Thoracic aorta (tissue), 2 donors: ENCODE data around the gene FUT8. TPM values are rescaled to one million over a fixed set of nuclear protein-coding genes. Genes with fewer than 3 reads are reported as not detected.

Experiments
- ATAC-seq: fragments of 150-250 bp; one replicate; pipeline ENCODE4 v1.8.0; 2017; ENCODE audit warnings: low read depth; ENCODE audit not compliant: insufficient number of reproducible peaks, low FRiP score
- DNase-seq: peaks from one replicate; pipeline ENCODE4 v3.0.0-alpha.2; 2020; ENCODE audit warnings: low spot score
- H3K27ac ChIP-seq, 2 donors: fragments of 200-600 bp; sonication (generic); 1 replicate in 1 of 2; 2 replicates in 1 of 2; pipeline ENCODE4 v1.5.1; 2016; ENCODE audit warnings: mild to moderate bottlenecking in 2 of 2, moderate library complexity in 2 of 2
- H3K27me3 ChIP-seq: fragments of 200-600 bp; sonication (generic); replicated peaks from 2 replicates; pipeline ENCODE4 v1.6.0; 2016; ENCODE audit warnings: mild to moderate bottlenecking; ENCODE audit not compliant: insufficient read depth
- H3K36me3 ChIP-seq: fragments of 200-600 bp; sonication (generic); one replicate; pipeline ENCODE4 v1.5.1; 2016
- H3K4me1 ChIP-seq, 2 donors: fragments of 200-600 bp; sonication (generic); 1 replicate in 1 of 2; 2 replicates in 1 of 2; pipeline versions ENCODE4 v1.5.1 to v1.6.0; 2016; ENCODE audit warnings: low read depth in 2 of 2, mild to moderate bottlenecking in 1 of 2; ENCODE audit not compliant: control insufficient read depth in 1 of 2
- H3K4me3 ChIP-seq: fragments of 200-600 bp; sonication (generic); 2 replicates; pipeline ENCODE4 v1.5.1; 2016; ENCODE audit warnings: mild to moderate bottlenecking
- H3K9me3 ChIP-seq: fragments of 200-600 bp; sonication (generic); 2 replicates; pipeline ENCODE4 v1.5.1; 2016
- total RNA-seq, 2 donors: library from RNA; depleted of rRNA; stranded (reverse); fragments of >200 nt; gene quantifications; one replicate each; pipeline versions ENCODE4 v1.1.0 to v1.2.3, GENCODE V29; 2016
- TF ChIP-seq, protein P1 (sequence below): fragments of 200-600 bp; sonication (generic); IDR thresholded peaks from one replicate; pipeline ENCODE4 v1.5.1; 2019; ENCODE audit warnings: antibody characterized with exemption

The FUT8 gene
- total RNA-seq, 2 donors from 2014 or later: 22.3 to 23.4 TPM

DNA sequence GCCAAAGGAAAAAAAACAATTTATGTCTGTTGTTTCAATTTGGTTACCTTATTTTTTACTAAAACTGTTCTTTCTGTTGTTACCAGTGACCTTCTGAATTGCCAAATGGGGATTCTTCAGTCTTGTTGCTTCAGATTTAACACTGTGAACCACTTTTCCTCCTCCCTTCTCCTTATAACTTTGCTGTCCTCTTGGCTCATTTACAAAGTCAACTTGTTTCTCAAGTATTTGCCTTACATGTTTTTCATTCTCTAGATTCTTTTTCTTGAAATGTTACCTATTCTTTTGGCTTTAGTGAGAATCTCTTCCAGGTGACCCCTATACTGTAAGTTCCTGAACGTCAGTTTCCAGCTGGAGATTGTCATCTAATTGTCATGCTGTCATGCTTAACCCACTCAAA is 19.4 kb downstream of the FUT8 start:
- H3K27me3 ChIP-seq: no peaks in the 10 kb centered on the region
- no peaks in the 10 kb centered on the region for H3K9me3 ChIP-seq
- no peak overlapping the region for H3K4me3 ChIP-seq
- no peak for DNase-seq
- ATAC-seq: no peak
- peaks cover 0 to 4% of the 10 kb centered on the region in 2 donors for H3K4me1 ChIP-seq
- no peak overlapping the region for H3K27ac ChIP-seq
- TF ChIP-seq, protein P1, sequence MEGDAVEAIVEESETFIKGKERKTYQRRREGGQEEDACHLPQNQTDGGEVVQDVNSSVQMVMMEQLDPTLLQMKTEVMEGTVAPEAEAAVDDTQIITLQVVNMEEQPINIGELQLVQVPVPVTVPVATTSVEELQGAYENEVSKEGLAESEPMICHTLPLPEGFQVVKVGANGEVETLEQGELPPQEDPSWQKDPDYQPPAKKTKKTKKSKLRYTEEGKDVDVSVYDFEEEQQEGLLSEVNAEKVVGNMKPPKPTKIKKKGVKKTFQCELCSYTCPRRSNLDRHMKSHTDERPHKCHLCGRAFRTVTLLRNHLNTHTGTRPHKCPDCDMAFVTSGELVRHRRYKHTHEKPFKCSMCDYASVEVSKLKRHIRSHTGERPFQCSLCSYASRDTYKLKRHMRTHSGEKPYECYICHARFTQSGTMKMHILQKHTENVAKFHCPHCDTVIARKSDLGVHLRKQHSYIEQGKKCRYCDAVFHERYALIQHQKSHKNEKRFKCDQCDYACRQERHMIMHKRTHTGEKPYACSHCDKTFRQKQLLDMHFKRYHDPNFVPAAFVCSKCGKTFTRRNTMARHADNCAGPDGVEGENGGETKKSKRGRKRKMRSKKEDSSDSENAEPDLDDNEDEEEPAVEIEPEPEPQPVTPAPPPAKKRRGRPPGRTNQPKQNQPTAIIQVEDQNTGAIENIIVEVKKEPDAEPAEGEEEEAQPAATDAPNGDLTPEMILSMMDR: no peak
- H3K36me3 ChIP-seq: no peaks in the 10 kb centered on the region

DNA sequence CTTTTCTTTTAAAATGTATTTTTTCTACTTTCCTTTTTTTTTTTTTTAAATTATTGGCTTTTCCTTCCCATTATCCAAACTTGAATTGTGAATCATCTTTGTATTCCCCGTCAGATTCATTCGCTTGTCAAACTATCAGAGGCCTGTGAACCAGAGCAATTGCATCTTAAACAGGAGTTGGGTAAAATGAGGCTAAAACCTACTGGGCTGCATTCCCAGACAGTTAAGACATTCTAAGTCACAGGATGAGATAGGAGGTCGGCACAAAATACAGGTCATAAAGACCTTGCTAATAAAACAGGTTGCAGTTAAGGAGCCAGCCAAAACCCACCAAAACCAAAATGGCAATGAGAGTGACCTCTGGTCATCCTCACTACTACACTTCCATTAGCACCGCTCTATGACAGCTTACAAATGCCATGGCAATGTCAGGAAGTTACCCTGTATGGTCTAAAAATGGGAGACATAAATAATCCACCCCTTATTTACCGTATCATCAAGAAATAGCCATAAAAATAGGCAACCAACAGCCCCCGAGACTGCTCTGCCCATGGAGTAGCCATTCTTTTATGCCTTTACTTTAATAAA is 19.9 kb downstream of the FUT8 start:
- no peak overlapping the region for H3K4me3 ChIP-seq
- no peaks in the 10 kb centered on the region for H3K36me3 ChIP-seq
- peaks cover 0 to 4% of the 10 kb centered on the region in 2 donors for H3K4me1 ChIP-seq
- TF ChIP-seq, protein P1: no peak
- no peak for ATAC-seq
- no peaks in the 10 kb centered on the region for H3K27me3 ChIP-seq
- H3K9me3 ChIP-seq: no peaks in the 10 kb centered on the region
- no peak for DNase-seq
- no peak overlapping the region for H3K27ac ChIP-seq

DNA sequence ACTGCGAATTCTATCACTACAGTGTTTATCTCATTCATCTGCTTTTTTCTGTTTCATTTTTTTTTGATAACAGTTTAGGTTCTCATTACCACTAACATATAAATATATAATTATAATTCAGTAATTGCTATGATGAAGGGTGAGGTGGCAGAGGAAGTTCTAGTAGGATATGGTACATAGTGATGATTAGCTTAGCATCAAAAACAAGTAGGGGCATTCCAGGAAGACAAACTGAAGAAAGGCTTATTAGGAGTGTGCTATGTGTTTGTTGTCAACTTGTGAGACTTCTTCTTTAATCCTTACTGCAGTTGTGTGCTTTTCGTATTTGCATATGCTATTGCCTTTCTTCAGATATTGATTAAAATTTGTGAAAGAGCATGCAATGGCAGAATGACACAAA is 20.6 kb downstream of the FUT8 start:
- TF ChIP-seq, protein P1: no peak
- no peaks in the 10 kb centered on the region for H3K9me3 ChIP-seq
- no peak overlapping the region for H3K4me3 ChIP-seq
- H3K27me3 ChIP-seq: no peaks in the 10 kb centered on the region
- DNase-seq (no peak), ATAC-seq (no peak)
- no peak overlapping the region for H3K27ac ChIP-seq
- no peaks in the 10 kb centered on the region for H3K36me3 ChIP-seq
- H3K4me1 ChIP-seq: peaks cover 0 to 4% of the 10 kb centered on the region in 2 donors

DNA sequence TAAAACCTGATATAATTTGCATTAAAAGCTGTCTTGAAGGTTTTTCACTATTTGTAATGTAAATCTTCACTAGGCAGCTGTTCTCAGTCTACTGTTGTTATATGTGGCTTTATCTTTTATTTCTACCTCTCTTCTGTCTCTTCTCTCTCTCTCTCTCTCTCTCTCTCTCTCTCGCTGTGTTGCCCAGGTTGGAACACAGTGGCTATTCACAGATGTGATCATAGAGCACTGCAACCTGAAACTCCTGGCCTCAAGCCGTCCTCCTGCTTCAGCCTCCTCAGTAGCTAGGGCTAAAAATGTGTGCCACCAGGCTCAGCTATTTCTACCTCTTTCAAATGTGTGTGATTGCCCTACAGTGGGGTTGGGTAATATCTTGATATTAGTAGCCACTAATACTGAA is 21.1 kb downstream of the FUT8 start:
- Histone ChIP-seq H3K9me3 (no peaks in the 10 kb centered on the region), H3K4me1 (peaks cover 0 to 4% of the 10 kb centered on the region in 2 donors), H3K4me3 (no peak overlapping the region), H3K36me3 (no peaks in the 10 kb centered on the region), H3K27ac (no peak overlapping the region), H3K27me3 (no peaks in the 10 kb centered on the region)
- ATAC-seq (no peak), DNase-seq (no peak)
- TF ChIP-seq, protein P1: no peak

DNA sequence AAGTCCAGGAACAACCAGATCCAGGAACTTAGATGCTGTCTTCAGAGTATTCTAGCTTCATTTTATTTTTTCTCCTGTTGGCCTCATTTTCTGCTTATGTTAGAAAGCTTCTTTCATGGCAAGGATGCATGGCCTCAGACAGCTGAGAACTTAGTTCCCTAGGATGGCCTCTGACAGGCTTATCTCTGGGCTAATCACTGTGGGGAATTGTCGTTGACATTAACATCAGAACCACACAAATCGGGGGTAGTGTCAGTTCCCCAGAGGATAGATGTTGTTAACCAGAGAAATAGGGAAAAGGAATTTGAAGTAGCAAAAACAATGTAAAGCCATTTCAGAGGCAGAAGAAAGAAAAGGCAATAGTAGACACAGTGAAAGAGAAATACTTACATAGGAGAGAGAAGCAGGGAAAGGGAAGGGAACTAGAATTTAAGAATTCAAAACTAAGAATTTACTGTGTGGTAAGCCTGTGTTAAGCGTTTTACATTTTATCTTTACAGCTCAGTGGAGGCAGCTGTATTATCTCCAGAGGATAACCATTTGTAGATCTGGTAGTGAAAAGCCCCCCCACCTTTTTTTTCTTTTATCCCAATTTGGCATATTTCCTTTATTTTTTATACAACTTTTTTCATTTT is 21.8 kb downstream of the FUT8 start:
- TF ChIP-seq, protein P1: no peak
- H3K27me3 ChIP-seq: no peaks in the 10 kb centered on the region
- DNase-seq (no peak), ATAC-seq (no peak)
- H3K9me3 ChIP-seq: no peaks in the 10 kb centered on the region
- peaks cover 0 to 4% of the 10 kb centered on the region in 2 donors for H3K4me1 ChIP-seq
- H3K4me3 ChIP-seq: no peak overlapping the region
- no peaks in the 10 kb centered on the region for H3K36me3 ChIP-seq
- H3K27ac ChIP-seq: no peak overlapping the region
